T-helper 17 cell (primary cell): ENCODE data around the gene PDE4DIP. TPM values are rescaled to one million over a fixed set of nuclear protein-coding genes. Genes with fewer than 3 reads are reported as not detected.
"Not testable (repeated sequence)": the region's sequence is repeated elsewhere in the genome, so short reads cannot be mapped to it uniquely, and the experiment has no call there.

ENCODE experiments used
- ATAC-seq: fragments of 150-1000 bp; cut with Tn5 transposase; 2 replicates; pipeline ENCODE4 v1.10.0; 2021; ENCODE audit warnings: mild to moderate bottlenecking, moderate library complexity
- DNase-seq, 3 donors: peaks; one replicate each; pipeline versions ENCODE4 v3.0.0 to v3.0.0-alpha.2; 2020 to 2021
- H3K9me3 ChIP-seq: one replicate; pipeline ENCODE4 v1.7.0; 2013; ENCODE audit warnings: low read length, mild to moderate bottlenecking; ENCODE audit not compliant: control insufficient read depth, poor library complexity, severe bottlenecking
- H3K27ac Mint-ChIP-seq: one replicate; pipeline ENCODE4 v1.8.0; 2022; ENCODE audit warnings: mild to moderate bottlenecking, moderate library complexity, mixed read lengths
- H3K27me3 Mint-ChIP-seq: one replicate; pipeline ENCODE4 v1.8.0; 2022; ENCODE audit warnings: mixed read lengths
- H3K36me3 Mint-ChIP-seq: one replicate; pipeline ENCODE4 v1.8.0; 2022; ENCODE audit warnings: low read depth, mixed read lengths
- H3K4me1 Mint-ChIP-seq: one replicate; pipeline ENCODE4 v1.8.0; 2022; ENCODE audit warnings: mild to moderate bottlenecking, mixed read lengths
- H3K4me3 Mint-ChIP-seq: one replicate; pipeline ENCODE4 v1.8.0; 2022; ENCODE audit warnings: mild to moderate bottlenecking, moderate library complexity, mixed read lengths
- total RNA-seq, 4 donors: library from RNA in 2 of 4; stranded (reverse) in 2 of 4; gene quantifications; one replicate each; pipeline ENCODE4 v1.2.3 and lab custom pipeline; 2022 to 2026

Gene PDE4DIP
- total RNA-seq, 2 donors from 2014 or later, result 36.2 to 43.2 TPM

- not testable (repeated sequence) for DNase-seq, H3K9me3 ChIP-seq, H3K36me3 Mint-ChIP-seq, H3K27me3 Mint-ChIP-seq, H3K27ac Mint-ChIP-seq, H3K4me1 Mint-ChIP-seq, ATAC-seq, H3K4me3 Mint-ChIP-seq
Measured at GRCh38 chr1:148886293-148886692, 42.1 kb downstream of the PDE4DIP start.

- not testable (repeated sequence) for H3K36me3 Mint-ChIP-seq, H3K27ac Mint-ChIP-seq, ATAC-seq, DNase-seq, H3K27me3 Mint-ChIP-seq, H3K4me1 Mint-ChIP-seq, H3K4me3 Mint-ChIP-seq, H3K9me3 ChIP-seq
Measured at GRCh38 chr1:148888597-148888996, 44.4 kb downstream of the PDE4DIP start.

GRCh38 chr1:148889267-148890074 lies 45.2 kb downstream of the PDE4DIP start:
- not testable (repeated sequence) for H3K27me3 Mint-ChIP-seq, ATAC-seq, H3K27ac Mint-ChIP-seq, DNase-seq, H3K9me3 ChIP-seq, H3K4me1 Mint-ChIP-seq, H3K36me3 Mint-ChIP-seq, H3K4me3 Mint-ChIP-seq

DNA sequence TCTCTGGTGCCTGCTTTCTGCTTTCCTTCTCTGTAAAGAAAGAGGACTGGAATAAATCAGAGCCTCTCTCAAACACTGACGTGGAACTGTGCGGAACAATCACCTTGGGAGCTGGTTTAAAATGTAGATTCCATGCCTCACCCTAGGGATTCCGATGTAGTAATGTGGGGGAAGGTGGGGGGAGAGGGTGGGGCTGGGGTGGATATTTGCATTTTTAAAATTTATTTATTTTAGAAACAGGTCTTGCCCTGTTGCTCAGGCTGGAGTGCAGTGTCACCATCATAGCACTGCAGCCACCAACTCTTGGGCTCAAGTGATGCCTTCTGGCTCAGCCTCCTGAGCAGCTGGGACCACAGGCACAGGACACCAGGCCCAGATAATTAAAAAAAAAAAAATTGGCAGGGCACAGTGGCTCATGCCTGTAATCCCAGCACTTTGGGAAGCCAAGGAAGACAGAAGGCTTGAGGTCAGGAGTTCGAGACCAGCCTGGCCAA lies 45.9 kb downstream of the PDE4DIP start:
- H3K4me3 Mint-ChIP-seq, DNase-seq, ATAC-seq, H3K9me3 ChIP-seq, H3K4me1 Mint-ChIP-seq, H3K27ac Mint-ChIP-seq, H3K27me3 Mint-ChIP-seq, H3K36me3 Mint-ChIP-seq: not testable (repeated sequence)

GRCh38 chr1:148894360-148895352 lies 50.4 kb downstream of the PDE4DIP start:
- not testable (repeated sequence) for DNase-seq, H3K27ac Mint-ChIP-seq, H3K36me3 Mint-ChIP-seq, ATAC-seq, H3K4me3 Mint-ChIP-seq, H3K9me3 ChIP-seq, H3K4me1 Mint-ChIP-seq, H3K27me3 Mint-ChIP-seq

GRCh38 chr1:148900026-148900425 lies 55.8 kb downstream of the PDE4DIP start:
- not testable (repeated sequence) for H3K4me1 Mint-ChIP-seq, H3K27me3 Mint-ChIP-seq, H3K36me3 Mint-ChIP-seq, DNase-seq, H3K27ac Mint-ChIP-seq, H3K4me3 Mint-ChIP-seq, H3K9me3 ChIP-seq
- peak; percentile 67 for ATAC-seq

GRCh38 chr1:148900691-148901090 lies 56.5 kb downstream of the PDE4DIP start:
- H3K4me3 Mint-ChIP-seq, DNase-seq, H3K36me3 Mint-ChIP-seq, H3K27ac Mint-ChIP-seq, ATAC-seq, H3K4me1 Mint-ChIP-seq, H3K27me3 Mint-ChIP-seq, H3K9me3 ChIP-seq: not testable (repeated sequence)

DNA sequence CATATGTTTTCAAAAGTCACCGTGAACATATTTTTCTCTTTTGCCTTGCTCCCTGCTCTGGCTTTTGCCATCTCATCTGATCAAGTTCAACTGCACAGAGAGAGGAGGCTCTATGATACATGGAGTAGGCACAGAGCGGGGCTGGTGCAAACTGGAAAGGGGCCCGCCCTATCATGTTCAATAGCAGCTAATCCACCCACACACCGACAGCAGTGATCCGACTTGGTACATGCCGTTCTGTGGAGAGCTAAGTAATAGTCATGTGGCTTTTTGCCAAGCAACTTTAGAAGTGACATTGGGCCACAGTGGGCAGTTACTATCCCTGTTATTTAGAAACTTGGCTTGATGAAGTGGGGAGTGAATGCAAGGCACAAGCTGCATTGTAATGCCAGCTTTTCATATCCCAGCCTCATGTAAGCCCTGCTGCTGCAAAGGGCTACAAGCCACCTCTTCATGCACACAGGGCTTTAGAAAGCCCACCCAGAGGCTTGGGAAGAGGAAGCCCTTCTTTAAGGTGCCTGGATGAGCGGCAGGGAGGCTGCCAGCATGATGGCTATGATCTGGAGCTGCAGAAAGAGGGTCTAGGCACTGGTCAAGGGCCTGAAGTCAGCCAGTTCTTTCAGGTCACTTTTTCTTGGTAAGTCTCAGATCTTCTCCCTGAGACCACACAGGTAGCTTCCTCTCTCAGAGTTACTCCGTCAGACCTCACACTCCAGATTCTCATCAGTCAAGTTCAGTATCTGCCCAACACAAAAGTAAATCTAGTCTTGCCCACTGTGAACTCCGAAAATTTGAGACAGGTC lies 57.1 kb downstream of the PDE4DIP start:
- not testable (repeated sequence) for H3K4me1 Mint-ChIP-seq, DNase-seq, H3K27ac Mint-ChIP-seq, H3K36me3 Mint-ChIP-seq, H3K9me3 ChIP-seq, H3K27me3 Mint-ChIP-seq, H3K4me3 Mint-ChIP-seq
- peak; percentile 41 for ATAC-seq

- H3K9me3 ChIP-seq, H3K4me1 Mint-ChIP-seq, H3K4me3 Mint-ChIP-seq, H3K36me3 Mint-ChIP-seq, ATAC-seq, DNase-seq, H3K27me3 Mint-ChIP-seq, H3K27ac Mint-ChIP-seq: not testable (repeated sequence)
Measured at GRCh38 chr1:148901953-148902341, 57.7 kb downstream of the PDE4DIP start.

- DNase-seq, H3K27me3 Mint-ChIP-seq, H3K9me3 ChIP-seq, H3K27ac Mint-ChIP-seq, H3K4me3 Mint-ChIP-seq, ATAC-seq, H3K4me1 Mint-ChIP-seq, H3K36me3 Mint-ChIP-seq: not testable (repeated sequence)
Measured at GRCh38 chr1:148909219-148909826, 65.1 kb downstream of the PDE4DIP start.

DNA sequence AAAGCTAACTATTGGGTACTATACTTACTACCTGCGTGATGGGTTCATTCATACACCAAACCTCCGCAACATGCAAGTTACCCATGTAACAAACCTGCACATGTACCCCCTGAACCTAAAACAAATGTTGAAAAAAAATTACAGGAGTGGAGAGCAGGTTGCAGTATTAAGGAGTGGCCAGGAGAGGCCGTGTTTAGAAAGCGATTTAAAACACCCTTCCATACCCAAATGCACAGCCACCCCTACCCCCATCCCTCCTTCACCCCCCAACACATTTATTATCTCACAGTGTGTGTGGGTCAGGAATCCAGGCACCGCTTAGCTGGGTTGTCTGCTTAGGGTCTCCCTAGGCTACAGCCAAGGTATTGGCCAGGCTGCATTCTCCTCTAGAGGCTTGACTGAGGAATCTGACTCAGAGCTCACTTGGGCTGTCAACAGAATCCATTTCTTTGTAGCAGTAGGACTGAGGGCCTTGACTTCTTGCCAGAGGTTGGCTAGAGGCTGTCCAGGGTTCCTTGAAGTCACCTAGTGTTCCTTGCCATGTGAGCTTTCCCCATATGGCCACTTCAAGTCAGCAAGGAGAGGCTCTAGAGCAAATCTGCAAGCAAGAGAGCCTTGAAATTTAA lies 67.2 kb downstream of the PDE4DIP start:
- H3K36me3 Mint-ChIP-seq, H3K4me1 Mint-ChIP-seq, H3K4me3 Mint-ChIP-seq, DNase-seq, H3K27ac Mint-ChIP-seq, H3K27me3 Mint-ChIP-seq, H3K9me3 ChIP-seq: not testable (repeated sequence)
- ATAC-seq, result peak; percentile 50

DNA sequence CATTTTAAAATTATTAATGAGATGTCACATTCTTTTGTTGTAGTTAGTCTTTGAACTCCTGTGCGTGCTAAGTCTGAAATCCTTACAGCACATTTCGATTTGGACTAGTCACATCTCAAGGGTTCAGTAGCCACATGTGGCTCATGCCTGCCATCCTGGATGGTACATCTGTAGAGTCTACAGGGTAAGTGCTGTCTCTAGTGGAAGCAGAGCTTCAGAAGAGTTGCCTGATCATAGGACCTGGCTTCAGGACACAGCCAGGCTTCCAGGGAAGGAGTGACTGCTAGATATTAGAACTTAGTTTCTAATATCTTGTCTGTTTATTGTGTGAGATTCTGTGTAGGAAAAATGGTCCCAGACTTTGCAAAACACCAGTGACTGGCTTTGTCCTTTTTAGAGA lies 72.0 kb downstream of the PDE4DIP start:
- DNase-seq, H3K4me1 Mint-ChIP-seq, H3K9me3 ChIP-seq, H3K4me3 Mint-ChIP-seq, H3K36me3 Mint-ChIP-seq, ATAC-seq, H3K27me3 Mint-ChIP-seq, H3K27ac Mint-ChIP-seq: not testable (repeated sequence)
